Measurements from ENCODE around the gene MS4A4E. TPM values are rescaled to one million over a fixed set of nuclear protein-coding genes. Genes with fewer than 3 reads are reported as not detected.
"Not testable (repeated sequence)": the region's sequence is repeated elsewhere in the genome, so short reads cannot be mapped to it uniquely, and the experiment has no call there.

Gene MS4A4E
- total RNA-seq, 1 experiment from 2014 or later: 0.42 TPM

- H4K8ac ChIP-seq (replicated peaks; ENCODE audit: insufficient read length, low read depth, low read length): no peak overlapping the region
- H3K79me1 ChIP-seq (ENCODE audit: insufficient read depth, low read depth, low read length, poor library complexity, severe bottlenecking): no peaks in the 10 kb centered on the region
- no peaks in the 10 kb centered on the region for H3K23me2 ChIP-seq (ENCODE audit: insufficient read length, low read depth, low read length, poor library complexity, severe bottlenecking)
- H3T11ph ChIP-seq (ENCODE audit: low read length): no peak overlapping the region
- Mint-ChIP-seq H3K4me3 (no peak overlapping the region), H3K27ac (peak overlapping the region in 2 of 3 experiments; percentile 40 to 85; a peak in 4 of 7 replicates), H3K36me3 (ENCODE audit: insufficient read depth in 1 of 3, low read depth in 3 of 3) (peaks cover 5 to 7% (median 5%) of the 10 kb centered on the region in 3 experiments; a peak in 5 of 7 replicates), H3K4me1 (peaks cover 12 to 14% of the 10 kb centered on the region in 2 experiments), H3K27me3 (ENCODE audit: low read depth) (no peaks in the 10 kb centered on the region), H3K9me3 (peaks cover 14 to 22% of the 10 kb centered on the region in 2 experiments)
- no peak overlapping the region for H2BK15ac ChIP-seq (ENCODE audit: low read depth, low read length)
- no peak overlapping the region for H2BK120ac ChIP-seq (ENCODE audit: low read depth, low read length, poor library complexity, severe bottlenecking)
- no peak overlapping the region for H3K56ac ChIP-seq (ENCODE audit: insufficient read length, low read depth, low read length)
- H2BK5ac ChIP-seq (ENCODE audit: insufficient read length, low read length): no peak overlapping the region
- H4K20me1 ChIP-seq (ENCODE audit: control insufficient read depth, insufficient read depth, insufficient read length): no peaks in the 10 kb centered on the region
- H3K4me2 ChIP-seq (ENCODE audit: insufficient read depth, insufficient read length, low read length): no peak overlapping the region
- no peak overlapping the region for H3K4ac ChIP-seq (ENCODE audit: low read depth, low read length)
- peak; percentile 85 for TF ChIP-seq CTCF (conservative IDR thresholded peaks at IDR 0.05)
- no peak overlapping the region for H3K27ac ChIP-seq (ENCODE audit: insufficient read length, low read depth, low read length)
- WGBS (ENCODE audit: extremely low coverage, insufficient read length, low lambda C conversion rate): no CpG with 5 or more reads among the region's 1 CpG
- peak; percentile 73 for DNase-seq
- H2BK12ac ChIP-seq (ENCODE audit: insufficient read length, low read depth, low read length): no peak overlapping the region
- H3K23ac ChIP-seq (ENCODE audit: insufficient read length, low read depth, low read length): no peak overlapping the region
- no peak overlapping the region for H2AK5ac ChIP-seq (ENCODE audit: insufficient read length, low read length)
- H3K18ac ChIP-seq (ENCODE audit: insufficient read length, low read depth, low read length): no peak overlapping the region
- no peak overlapping the region; the same call in 1 of the 2 replicates for H3K14ac ChIP-seq (ENCODE audit: insufficient read depth, low read length)
- no peaks in the 10 kb centered on the region for H3K27me3 ChIP-seq (ENCODE audit: insufficient read depth, low read length)
- H2AFZ ChIP-seq (ENCODE audit: low read length): peak overlapping the region; percentile 77
- no peaks in the 10 kb centered on the region for H3K9me3 ChIP-seq (ENCODE audit: control insufficient read depth, low read depth, low read length)
- no peak overlapping the region for H3K9ac ChIP-seq (ENCODE audit: extremely low read depth, insufficient read length, low read length)
- no peak overlapping the region for H4K5ac ChIP-seq (ENCODE audit: insufficient read length, low read depth, low read length)
- no peak overlapping the region for H2BK20ac ChIP-seq (ENCODE audit: low read depth, low read length, poor library complexity, severe bottlenecking)
- no peaks in the 10 kb centered on the region for H3K4me1 ChIP-seq (ENCODE audit: insufficient read depth, low read length)
- H3K79me2 ChIP-seq (ENCODE audit: insufficient read depth, low read length): no peaks in the 10 kb centered on the region
- no peak overlapping the region for H4K91ac ChIP-seq (ENCODE audit: insufficient read length, low read depth, low read length)
Measured at GRCh38 chr11:60193687-60194433, 49.1 kb downstream of the MS4A4E start.

DNA sequence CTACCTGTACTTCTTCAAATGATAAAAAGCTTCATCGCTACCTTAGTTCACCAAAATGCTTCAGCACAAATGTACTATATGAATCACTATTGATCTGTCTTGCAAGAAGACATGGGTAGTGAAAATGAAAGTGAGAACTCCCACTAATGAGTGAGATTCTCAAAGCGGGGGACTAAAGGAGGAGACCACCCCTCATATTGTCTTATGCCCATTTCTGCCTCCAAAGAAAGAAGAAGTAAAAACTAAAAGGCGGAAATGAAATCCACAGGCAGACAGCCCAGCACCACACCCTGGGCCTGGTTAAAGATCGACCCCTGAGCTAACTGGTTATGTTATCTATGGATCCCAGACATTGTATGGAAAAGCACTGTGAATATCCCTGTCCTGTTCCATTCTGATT lies 50.4 kb downstream of the MS4A4E start:
- not testable (repeated sequence) for H3K27ac Mint-ChIP-seq; H4K5ac ChIP-seq (ENCODE audit: insufficient read length, low read depth, low read length); H3K9ac ChIP-seq (ENCODE audit: extremely low read depth, insufficient read length, low read length); H2BK12ac ChIP-seq (ENCODE audit: insufficient read length, low read depth, low read length); H3K18ac ChIP-seq (ENCODE audit: insufficient read length, low read depth, low read length); H2AK5ac ChIP-seq (ENCODE audit: insufficient read length, low read length); H3K4me1 ChIP-seq (ENCODE audit: insufficient read depth, low read length); H4K91ac ChIP-seq (ENCODE audit: insufficient read length, low read depth, low read length); H3K27ac ChIP-seq (ENCODE audit: insufficient read length, low read depth, low read length); H2BK20ac ChIP-seq (ENCODE audit: low read depth, low read length, poor library complexity, severe bottlenecking); H3K4me3 Mint-ChIP-seq; H3K4me2 ChIP-seq (ENCODE audit: insufficient read depth, insufficient read length, low read length); H3K23me2 ChIP-seq (ENCODE audit: insufficient read length, low read depth, low read length, poor library complexity, severe bottlenecking); DNase-seq; H3K79me1 ChIP-seq (ENCODE audit: insufficient read depth, low read depth, low read length, poor library complexity, severe bottlenecking); H2AFZ ChIP-seq (ENCODE audit: low read length); H3K27me3 Mint-ChIP-seq (ENCODE audit: low read depth); H3K14ac ChIP-seq (ENCODE audit: insufficient read depth, low read length); H3K27me3 ChIP-seq (ENCODE audit: insufficient read depth, low read length); H3K23ac ChIP-seq (ENCODE audit: insufficient read length, low read depth, low read length); H4K20me1 ChIP-seq (ENCODE audit: control insufficient read depth, insufficient read depth, insufficient read length); H2BK120ac ChIP-seq (ENCODE audit: low read depth, low read length, poor library complexity, severe bottlenecking); H3K9me3 ChIP-seq (ENCODE audit: control insufficient read depth, low read depth, low read length); H3T11ph ChIP-seq (ENCODE audit: low read length); H2BK15ac ChIP-seq (ENCODE audit: low read depth, low read length); H3K4ac ChIP-seq (ENCODE audit: low read depth, low read length); H3K56ac ChIP-seq (ENCODE audit: insufficient read length, low read depth, low read length); H4K8ac ChIP-seq (replicated peaks; ENCODE audit: insufficient read length, low read depth, low read length); H3K36me3 Mint-ChIP-seq (ENCODE audit: insufficient read depth in 1 of 3, low read depth in 3 of 3); H3K79me2 ChIP-seq (ENCODE audit: insufficient read depth, low read length); H2BK5ac ChIP-seq (ENCODE audit: insufficient read length, low read length)
- Mint-ChIP-seq H3K9me3 (peaks cover 14 to 22% of the 10 kb centered on the region in 2 experiments), H3K4me1 (peaks cover 12 to 14% of the 10 kb centered on the region in 2 experiments)
- WGBS (ENCODE audit: extremely low coverage, insufficient read length, low lambda C conversion rate): no CpG with 5 or more reads among the region's 4 CpGs

Measured in H9 (cell line).